NCI-H1105 (cell line): ENCODE measurements around the gene RUSC1.
A peak's percentile ranks its signal among the peaks of the same experiment; 100 is the strongest.
"Not testable (repeated sequence)": the region's sequence is repeated elsewhere in the genome, so short reads cannot be mapped to it uniquely, and the experiment has no call there.

Source experiments
- DNase-seq: peaks from one replicate; lab custom pipeline; 2025; lab: John Stamatoyannopoulos, UW

Gene RUSC1

GRCh38 chr1:155320661-155321617 is at the start of gene RUSC1:
TSS of gene RUSC1 (plus strand) at chr1:155320894. CDS start at chr1:155321774, 880 bp downstream.
- DNase-seq: peak; percentile 82

GRCh38 chr1:155272466-155273342 is 48.0 kb upstream of the RUSC1 start:
- peak; percentile 9 for DNase-seq

GRCh38 chr1:155273343-155274245 is 47.1 kb upstream of the RUSC1 start, which contains the start of gene CLK2:
TSS of gene CLK2 (minus strand) at chr1:155273504. CDS start at chr1:155270977, 2,527 bp downstream.
- peak; percentile 98 for DNase-seq

- peak; percentile 97 for DNase-seq
These were observed 43.4 kb upstream of the RUSC1 start, which contains the start of gene HCN3 for GRCh38 chr1:155277070-155277901. TSS of gene HCN3 (plus strand) at chr1:155277463. CDS start at chr1:155277591, 128 bp downstream.

GRCh38 chr1:155277902-155278688 is 42.6 kb upstream of the RUSC1 start:
- peak; percentile 82 for DNase-seq

GRCh38 chr1:155278689-155279160 is 42.0 kb upstream of the RUSC1 start:
- no peak for DNase-seq

- DNase-seq: no peak
These were observed 41.4 kb upstream of the RUSC1 start for GRCh38 chr1:155279268-155279667.

- DNase-seq: no peak
These were observed 38.1 kb upstream of the RUSC1 start for GRCh38 chr1:155282488-155283091.

- DNase-seq: no peak
These were observed 36.2 kb upstream of the RUSC1 start for GRCh38 chr1:155284476-155284875.

- no peak for DNase-seq
These were observed 35.6 kb upstream of the RUSC1 start for GRCh38 chr1:155285063-155285462.

GRCh38 chr1:155285631-155286044 is 35.1 kb upstream of the RUSC1 start:
- DNase-seq: no peak

GRCh38 chr1:155286544-155286943 is 34.1 kb upstream of the RUSC1 start:
- no peak for DNase-seq

- DNase-seq: no peak
These were observed 32.6 kb upstream of the RUSC1 start for GRCh38 chr1:155287987-155288543.

- not testable (repeated sequence) for DNase-seq
These were observed 29.7 kb upstream of the RUSC1 start for GRCh38 chr1:155291006-155291405.

- no peak for DNase-seq
These were observed 27.5 kb upstream of the RUSC1 start for GRCh38 chr1:155293086-155293749.

GRCh38 chr1:155294520-155295182 is 26.0 kb upstream of the RUSC1 start:
- DNase-seq: no peak

- no peak for DNase-seq
These were observed 25.3 kb upstream of the RUSC1 start for GRCh38 chr1:155295183-155295941.
